DND-41 (cell line): Measurements from ENCODE around the gene PRR35.

Experiments
- CTCF ChIP-seq: IDR thresholded peaks from 2 replicates; pipeline ENCODE4 v1.5.1; 2012; ENCODE audit warnings: borderline replicate concordance, low read length, moderate library complexity, mild to moderate bottlenecking; ENCODE audit not compliant: poor library complexity, severe bottlenecking; ENCODE audit errors: extremely low read depth
- EZH2 ChIP-seq: IDR thresholded peaks from 3 replicates; pipeline ENCODE4 v1.6.1; 2012; ENCODE audit warnings: borderline replicate concordance, low read depth, mild to moderate bottlenecking, moderate library complexity, low read length, inconsistent platforms; ENCODE audit not compliant: severe bottlenecking

GRCh38 chr16:563072-563644, 3.0 kb downstream of the PRR35 start:
- TF ChIP-seq CTCF (no peak), EZH2 (no peak)
